GM12801 (cell line): Measurements from ENCODE around the gene NFATC1.

Source experiments
- CTCF ChIP-seq: IDR thresholded peaks from one replicate; pipeline ENCODE4 v1.5.1; 2011; ENCODE audit warnings: control low read depth; ENCODE audit not compliant: insufficient read length; ENCODE audit errors: extremely low read depth

Gene NFATC1

GRCh38 chr18:79387214-79387613 lies 8.5 kb upstream of the NFATC1 start:
- no peak for TF ChIP-seq CTCF

DNA sequence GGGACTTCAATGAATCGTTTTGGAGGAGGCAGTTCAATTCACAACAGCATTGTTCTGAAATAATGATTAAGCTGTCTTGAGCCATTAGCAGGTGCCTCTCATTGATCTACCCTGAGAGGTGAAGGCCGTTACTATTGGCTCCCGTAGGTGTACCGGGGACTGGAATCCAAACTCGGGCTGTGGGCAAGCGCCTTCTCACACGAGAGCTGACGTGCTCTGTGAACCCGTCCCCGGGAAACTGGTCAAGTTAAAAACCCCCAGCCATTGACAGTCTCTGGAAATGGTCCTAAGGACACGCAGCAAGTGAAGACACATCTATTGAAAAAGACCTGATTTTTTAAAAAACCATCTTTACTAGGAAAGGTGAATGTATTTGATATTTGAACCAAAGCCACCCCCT lies 8.1 kb upstream of the NFATC1 start:
- no peak for TF ChIP-seq CTCF

- no peak for TF ChIP-seq CTCF
Observed at GRCh38 chr18:79388043-79388442, 7.7 kb upstream of the NFATC1 start.

DNA sequence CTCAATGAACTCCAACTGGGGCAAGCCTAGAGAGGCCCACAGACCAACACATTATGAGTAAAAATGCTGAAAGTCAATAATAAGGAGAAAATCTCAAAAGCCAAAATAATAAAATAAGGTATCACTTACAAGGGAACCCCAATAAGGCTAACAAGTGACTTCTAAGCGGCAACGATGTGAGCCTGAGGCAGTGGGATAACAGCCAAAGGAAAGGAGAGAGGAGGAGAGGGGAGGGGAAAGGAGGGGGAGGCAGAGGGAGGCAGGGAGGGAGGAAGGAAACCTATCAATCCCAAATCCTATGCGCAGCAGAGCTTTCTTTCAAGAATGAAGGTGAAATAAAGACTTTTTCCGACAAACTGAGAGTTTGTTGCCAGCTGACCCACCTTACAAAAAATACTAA lies 6.0 kb upstream of the NFATC1 start:
- no peak for TF ChIP-seq CTCF

- TF ChIP-seq CTCF = no peak
Observed at GRCh38 chr18:79392226-79392625, 3.5 kb upstream of the NFATC1 start.

DNA sequence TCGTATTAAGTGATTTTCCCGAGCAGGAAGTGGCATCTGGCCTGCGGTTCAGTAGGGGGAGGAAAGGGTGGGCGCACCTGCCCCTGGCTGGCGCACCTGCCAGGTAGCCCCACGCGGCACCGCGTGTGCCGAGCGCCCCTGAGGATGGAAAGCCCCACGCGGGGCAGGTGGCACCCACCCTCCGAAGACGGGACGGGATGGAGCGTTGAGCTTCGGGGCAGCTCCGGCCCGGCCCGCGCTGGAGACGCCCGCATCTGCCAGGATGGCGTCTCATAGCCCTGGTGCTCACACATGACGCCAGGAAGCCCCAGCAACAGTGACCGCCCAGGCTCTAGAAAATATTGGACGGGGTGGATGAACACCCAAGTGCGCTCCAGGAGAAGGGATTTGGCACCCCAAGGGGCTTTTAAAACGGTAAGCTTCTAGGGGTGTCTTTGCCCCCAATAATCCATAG lies 2.5 kb upstream of the NFATC1 start:
- no peak for TF ChIP-seq CTCF

- TF ChIP-seq CTCF = no peak
Observed at GRCh38 chr18:79393635-79394533, 1.8 kb upstream of the NFATC1 start.
